Activated naive CD4-positive, alpha-beta T cell treated with anti-CD3 and anti-CD28 coated beads, Interleukin-2, amount 10 ng/mL, durations not matched to agents 5 hours and 36 hours (primary cell): Measurements from ENCODE around the gene KCNK7. TPM values are rescaled to one million over a fixed set of nuclear protein-coding genes. Genes with fewer than 3 reads are reported as not detected.

Experiments used
- microRNA-seq: library from miRNA; unstranded; fragments of <30 nt; microRNA quantifications from one replicate; pipeline ENCODE4 v1.2.0, GENCODE V29; 2022; ENCODE audit warnings: borderline microRNAs expressed, borderline replicate concordance
- total RNA-seq, 2 experiments: library from RNA; stranded (reverse); gene quantifications; one replicate each; pipeline ENCODE4 v1.2.3, GENCODE V29; 2021

Gene KCNK7
- total RNA-seq: 1 to 10 TPM; 1.0 to 1.1 TPM

GRCh38 chr11:65595543-65596281 is at the start of gene KCNK7:
KCNK7 (minus strand) TSS chr11:65595800; CDS start chr11:65595772, 28 bp downstream.

GRCh38 chr11:65637794-65638419 is 42.3 kb upstream of the KCNK7 start, which contains the start of gene SIPA1:
SIPA1 (plus strand) TSS chr11:65638101; CDS start chr11:65640922, 2,821 bp downstream.

GRCh38 chr11:65615229-65615949 is 19.8 kb upstream of the KCNK7 start, which contains the start of gene PCNX3:
PCNX3 (plus strand) TSS chr11:65615776; CDS start chr11:65616312, 536 bp downstream.

GRCh38 chr11:65575568-65576231 is 19.9 kb downstream of the KCNK7 start, which contains the start of gene EHBP1L1:
EHBP1L1 (plus strand) TSS chr11:65576053; CDS start chr11:65576303, 250 bp downstream.

GRCh38 chr11:65572356-65573051 is 23.1 kb downstream of the KCNK7 start, which contains the start of gene FAM89B:
FAM89B (plus strand) TSS chr11:65572538; CDS start chr11:65572670, 132 bp downstream.

GRCh38 chr11:65569973-65570918 is 25.4 kb downstream of the KCNK7 start, which contains the start of gene ZNRD2:
ZNRD2 (plus strand) TSS chr11:65570477; CDS start chr11:65570492, 15 bp downstream.

GRCh38 chr11:65558002-65558929 is 37.3 kb downstream of the KCNK7 start, which contains the start of gene LTBP3:
LTBP3 (minus strand) TSS chr11:65558359; CDS start chr11:65557959, 400 bp downstream.

Small RNA genes lying within 50 kb of the gene (microRNA-seq; reads per million reads assigned to microRNA genes)
- not detected for gene MIR4690

Other genes starting within 250 kb of the KCNK7 start
- under 1 TPM; 0.75 to 0.81 TPM for gene TIGD3, start 241.0 kb downstream of the KCNK7 start, total RNA-seq
- gene SLC25A45, start 213.2 kb downstream of the KCNK7 start, total RNA-seq: 10 to 100 TPM; 35.5 to 41.0 TPM
- 10 to 100 TPM; 45.8 to 49.6 TPM for gene FRMD8, start 209.2 kb downstream of the KCNK7 start, total RNA-seq
- gene NEAT1, start 173.0 kb downstream of the KCNK7 start, total RNA-seq: 100 to 1,000 TPM; 658 to 899 TPM
- 1,000 to 10,000 TPM; 6,276 to 7,533 TPM for gene MALAT1, start 96.8 kb downstream of the KCNK7 start, total RNA-seq
- gene SCYL1, start 70.7 kb downstream of the KCNK7 start, total RNA-seq: 10 to 100 TPM; 56.9 to 59.3 TPM
- 10 to 100 TPM; 84.0 to 91.3 TPM for gene LTBP3, start 37.4 kb downstream of the KCNK7 start, total RNA-seq
- 10 to 100 TPM; 28.0 to 29.7 TPM for gene ZNRD2, start 25.3 kb downstream of the KCNK7 start, total RNA-seq
- gene FAM89B, start 23.3 kb downstream of the KCNK7 start, total RNA-seq: 10 to 100 TPM; 33.8 to 38.7 TPM
- 10 to 100 TPM; 81.9 to 82.0 TPM for gene EHBP1L1, start 19.7 kb downstream of the KCNK7 start, total RNA-seq
- gene MAP3K11, start 18.4 kb upstream of the KCNK7 start, total RNA-seq: 10 to 100 TPM; 57.3 to 58.1 TPM
- gene PCNX3, start 20.0 kb upstream of the KCNK7 start, total RNA-seq: 10 to 100 TPM; 41.9 to 42.4 TPM
- 100 to 1,000 TPM; 243 to 252 TPM for gene SIPA1, start 42.3 kb upstream of the KCNK7 start, total RNA-seq
- 10 to 100 TPM; 82.7 to 90.8 TPM for gene RELA, start 67.1 kb upstream of the KCNK7 start, total RNA-seq
- gene KAT5, start 116.5 kb upstream of the KCNK7 start, total RNA-seq: 10 to 100 TPM; 68.4 to 71.1 TPM
- 10 to 100 TPM; 75.3 to 79.9 TPM for gene RNASEH2C, start 125.0 kb upstream of the KCNK7 start, total RNA-seq
- gene AP5B1, start 185.2 kb upstream of the KCNK7 start, total RNA-seq: 10 to 100 TPM; 27.3 to 28.2 TPM
- under 1 TPM; 0.48 to 0.55 TPM for gene OVOL1, start 191.3 kb upstream of the KCNK7 start, total RNA-seq
- gene SNX32, start 238.2 kb upstream of the KCNK7 start, total RNA-seq: 1 to 10 TPM; 1.5 to 2.2 TPM